Kidney capillary endothelial cell (primary cell): ENCODE measurements around the gene IFNA14.
"Not testable (repeated sequence)": the region's sequence is repeated elsewhere in the genome, so short reads cannot be mapped to it uniquely, and the experiment has no call there.

Experiments used
- DNase-seq: peaks from one replicate; pipeline ENCODE4 v3.0.0-alpha.2; 2018; ENCODE audit warnings: low spot score

Gene IFNA14

DNA sequence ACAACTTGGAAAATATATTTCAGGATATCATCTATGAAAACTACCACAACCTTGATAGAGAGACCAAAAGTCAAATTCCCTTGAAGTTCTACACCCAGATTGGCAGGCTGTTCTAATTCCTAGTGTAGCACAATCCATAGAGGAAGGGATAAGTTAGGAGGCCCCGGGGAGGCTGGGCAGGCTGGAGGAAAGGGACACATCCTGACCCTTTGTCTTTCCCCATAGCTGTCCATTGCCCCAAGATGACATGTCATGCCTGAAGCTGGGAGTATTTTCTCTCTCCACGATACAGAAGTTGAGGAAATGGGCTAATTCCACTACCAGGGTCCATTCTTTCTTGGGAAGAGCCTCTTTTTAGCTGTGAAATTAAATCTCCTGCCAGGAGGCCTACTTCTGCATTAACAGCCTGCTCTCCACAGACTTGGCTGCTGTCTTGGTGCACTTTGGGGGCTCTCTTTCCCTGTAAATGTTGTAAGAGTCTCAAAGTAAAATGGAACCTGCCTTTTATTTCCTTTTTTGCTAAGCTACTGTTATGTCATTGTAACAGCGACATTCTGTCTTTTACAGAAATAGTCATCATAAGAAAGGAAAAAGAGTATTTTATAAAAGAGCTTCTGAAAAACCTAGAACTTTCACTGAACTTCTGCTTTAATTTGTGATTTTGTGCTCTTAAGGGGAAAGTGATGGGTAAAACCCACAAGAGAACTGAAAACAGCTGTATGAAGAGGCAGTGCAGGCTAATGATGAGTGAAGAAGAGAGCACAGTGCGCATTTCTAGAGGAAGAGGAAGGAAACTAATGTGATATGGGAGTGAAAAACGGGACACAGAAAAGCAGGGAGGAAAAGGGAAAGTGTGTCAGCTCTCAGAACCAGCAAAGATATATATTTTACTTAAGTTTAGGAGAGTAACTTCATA is 26.1 kb downstream of the IFNA14 start:
- peak; percentile 29 for DNase-seq

DNA sequence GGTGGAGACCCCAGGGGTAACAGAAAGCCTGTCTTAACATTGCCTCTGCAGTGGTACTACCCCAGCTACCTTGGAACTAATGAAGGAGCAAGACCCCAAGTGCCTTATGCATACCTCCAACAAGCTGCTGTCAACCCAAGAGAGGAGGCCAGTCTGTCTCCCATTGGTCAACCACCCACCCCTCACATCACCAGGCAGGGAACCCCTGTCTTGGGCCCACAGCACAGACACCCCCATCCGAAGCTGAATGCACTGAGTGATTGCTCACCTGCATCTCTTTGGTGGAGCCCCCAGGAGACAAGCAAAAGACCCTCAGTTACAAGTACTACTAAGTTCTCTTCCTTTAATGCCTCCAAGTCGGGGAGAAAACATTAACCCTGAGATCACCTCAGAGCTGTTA is 27.6 kb downstream of the IFNA14 start:
- DNase-seq: not testable (repeated sequence)

DNA sequence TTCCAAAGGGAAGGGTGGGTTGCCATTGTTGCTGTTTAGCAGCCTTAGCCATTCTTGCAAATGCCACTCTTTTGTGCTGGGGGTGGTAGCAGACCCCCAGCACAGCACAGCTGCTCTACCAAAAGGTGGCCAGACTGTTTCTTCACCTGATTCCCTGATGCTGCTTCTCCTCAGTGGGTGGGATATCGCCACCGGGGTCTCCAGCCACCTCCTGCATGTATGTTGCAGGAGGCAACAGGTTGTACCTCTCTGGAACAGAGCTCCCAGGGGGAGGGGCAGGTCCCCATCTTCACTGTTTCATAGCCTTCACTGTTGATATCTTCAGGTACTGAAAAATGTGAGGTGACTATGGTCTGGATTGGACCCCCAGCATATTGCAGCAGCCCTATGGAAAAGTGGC is 29.0 kb downstream of the IFNA14 start:
- not testable (repeated sequence) for DNase-seq

DNA sequence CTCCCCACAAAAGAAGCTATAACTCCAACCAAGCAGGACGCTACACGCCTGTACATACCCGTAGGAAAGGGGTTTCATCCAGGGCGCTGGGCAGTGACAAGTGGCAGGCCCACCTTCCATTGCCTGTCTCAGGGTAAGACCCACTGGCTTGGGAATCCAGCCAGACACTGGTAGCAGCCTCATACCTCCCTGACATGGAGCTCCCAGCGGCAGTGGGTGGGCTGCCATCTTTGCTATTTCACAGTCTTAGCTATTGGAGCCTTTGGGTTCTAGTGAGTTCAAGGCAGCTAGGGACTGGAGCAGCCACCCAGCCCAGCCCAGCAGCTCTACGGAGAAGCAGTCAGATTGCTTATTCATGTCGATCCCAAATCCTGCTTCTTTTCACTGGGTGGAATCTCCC is 29.5 kb downstream of the IFNA14 start:
- DNase-seq: no peak

DNA sequence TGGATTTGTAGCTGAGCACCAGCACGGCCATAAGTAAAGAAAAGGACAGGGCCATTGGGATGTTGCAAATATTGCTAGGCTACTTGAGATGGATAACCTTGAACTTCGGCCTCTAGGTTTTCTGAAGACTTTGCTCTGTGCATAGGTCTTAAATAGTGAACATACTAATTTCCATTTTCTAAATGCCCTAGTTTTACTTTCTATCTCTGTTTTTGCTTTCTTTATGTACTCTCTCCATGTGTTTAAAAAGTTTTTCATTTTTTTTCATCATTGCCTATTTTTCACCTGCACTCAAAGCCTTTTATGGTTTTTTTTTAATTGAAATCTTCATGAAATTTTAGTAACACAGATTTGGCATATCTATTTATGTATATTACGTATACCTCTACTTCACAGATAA is 32.8 kb downstream of the IFNA14 start, which contains the start of gene IFNA10:
Gene IFNA10, minus strand, starts transcription at position 101 of the 400 bp plus-strand sequence. Its CDS starts 46 bp downstream, at position 55.
- DNase-seq: not testable (repeated sequence)

DNA sequence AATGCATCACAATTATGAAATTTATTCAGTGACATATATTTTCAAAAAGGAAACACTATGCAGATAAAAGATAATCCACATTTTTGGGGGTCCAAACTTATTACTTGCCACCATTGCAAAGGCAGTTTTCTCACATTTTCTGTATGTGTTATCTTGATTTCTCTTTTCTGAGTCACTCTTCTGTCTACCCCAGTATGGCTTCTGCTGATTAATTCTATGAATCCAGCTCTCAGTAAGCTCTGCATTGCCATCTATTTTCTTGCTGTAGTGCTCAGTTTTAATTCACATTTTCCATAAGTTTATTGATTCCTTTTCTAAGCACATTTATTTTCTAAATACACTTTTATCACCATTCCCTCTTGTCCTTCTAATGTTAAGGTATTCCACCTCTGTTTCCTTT is 34.6 kb downstream of the IFNA14 start:
- DNase-seq: no peak

DNA sequence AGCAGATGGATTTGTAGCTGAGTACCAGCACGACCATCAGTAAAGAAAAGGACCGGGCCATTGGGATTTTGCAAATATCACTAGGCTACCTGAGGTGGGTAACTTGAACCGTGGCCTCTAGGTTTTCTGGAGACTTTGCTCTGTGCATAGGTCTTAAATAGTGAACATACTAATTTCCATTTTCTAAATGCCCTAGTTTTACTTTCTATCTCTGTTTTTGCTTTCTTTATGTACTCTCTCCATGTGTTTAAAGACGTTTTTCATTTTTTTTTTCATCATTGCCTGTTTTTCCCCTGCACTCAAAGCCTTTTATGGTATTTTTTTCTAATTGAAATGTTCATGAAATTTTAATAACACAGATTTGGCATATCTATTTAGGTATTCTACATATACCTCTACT is 37.7 kb downstream of the IFNA14 start, which contains the start of gene IFNA7:
Gene IFNA7, minus strand, starts transcription at position 101 of the 400 bp plus-strand sequence. Its CDS starts 40 bp downstream, at position 61.
- not testable (repeated sequence) for DNase-seq

DNA sequence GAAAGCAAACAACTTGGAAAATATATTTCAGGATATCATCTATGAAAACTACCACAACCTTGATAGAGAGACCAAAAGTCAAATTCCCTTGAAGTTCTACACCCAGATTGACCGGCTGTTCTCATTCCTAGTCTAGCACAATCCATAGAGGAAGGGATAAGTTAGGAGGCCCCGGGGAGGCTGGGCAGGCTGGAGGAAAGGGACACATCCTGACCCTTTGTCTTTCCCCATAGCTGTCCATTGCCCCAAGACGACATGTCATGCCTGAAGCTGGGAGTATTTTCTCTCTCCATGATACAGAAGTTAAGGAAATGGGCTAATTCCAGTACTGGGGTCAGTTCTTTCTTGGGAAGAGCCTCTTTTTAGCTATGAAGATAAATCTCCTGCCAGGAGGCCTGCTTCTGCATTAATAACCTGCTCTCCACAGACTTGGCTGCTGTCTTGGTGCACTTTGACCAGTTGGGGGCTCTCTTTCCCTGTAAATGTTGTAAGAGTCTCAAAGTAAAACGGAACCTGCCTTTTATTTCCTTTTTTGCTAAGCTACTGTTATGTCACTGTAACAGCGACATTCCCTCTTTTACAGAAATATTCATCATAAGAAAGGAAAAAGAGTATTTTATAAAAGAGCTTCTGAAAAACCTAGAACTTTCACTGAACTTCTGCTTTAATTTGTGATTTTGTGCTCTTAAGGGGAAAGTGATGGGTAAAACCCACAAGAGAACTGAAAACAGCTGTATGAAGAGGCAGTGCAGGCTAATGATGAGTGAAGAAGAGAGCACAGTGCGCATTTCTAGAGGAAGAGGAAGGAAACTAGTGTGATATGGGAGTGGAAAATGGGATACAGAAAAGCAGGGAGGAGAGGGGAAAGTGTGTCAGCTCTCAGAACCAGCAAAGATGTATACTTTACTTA is 44.7 kb downstream of the IFNA14 start:
- DNase-seq: peak; percentile 16
